GM19025 (cell line): ENCODE measurements around the gene DLG1.

Experiments used
- ATAC-seq: cut with Tn5 transposase; IDR thresholded peaks from one replicate; pipeline ENCODE4 v1.9.1; 2021; ENCODE audit warnings: mild to moderate bottlenecking, low read depth, moderate library complexity; ENCODE audit not compliant: unreplicated experiment

Gene DLG1

GRCh38 chr3:197298341-197298944 is at the start of gene DLG1:
Gene DLG1, minus strand, starts transcription at chr3:197298612. Its CDS starts 1,408 bp downstream, at chr3:197297204.
- ATAC-seq = peak; percentile 39

- ATAC-seq = no peak
Observed at GRCh38 chr3:197348014-197348413, 49.6 kb upstream of the DLG1 start.

GRCh38 chr3:197345390-197345789 is 47.0 kb upstream of the DLG1 start:
- no peak for ATAC-seq

- ATAC-seq = no peak
Observed at GRCh38 chr3:197344582-197345318, 46.3 kb upstream of the DLG1 start.

- ATAC-seq = no peak
Observed at GRCh38 chr3:197343656-197344408, 45.4 kb upstream of the DLG1 start.

- ATAC-seq = no peak
Observed at GRCh38 chr3:197343111-197343510, 44.7 kb upstream of the DLG1 start.

GRCh38 chr3:197340521-197340871 is 42.1 kb upstream of the DLG1 start:
- no peak for ATAC-seq

- ATAC-seq = no peak
Observed at GRCh38 chr3:197339841-197340520, 41.6 kb upstream of the DLG1 start.

- no peak for ATAC-seq
Observed at GRCh38 chr3:197338586-197338985, 40.2 kb upstream of the DLG1 start.

- no peak for ATAC-seq
Observed at GRCh38 chr3:197337656-197338055, 39.2 kb upstream of the DLG1 start.

- no peak for ATAC-seq
Observed at GRCh38 chr3:197337214-197337613, 38.8 kb upstream of the DLG1 start.

- no peak for ATAC-seq
Observed at GRCh38 chr3:197336348-197336747, 37.9 kb upstream of the DLG1 start.

- no peak for ATAC-seq
Observed at GRCh38 chr3:197335428-197336132, 37.2 kb upstream of the DLG1 start.

- no peak for ATAC-seq
Observed at GRCh38 chr3:197333901-197334639, 35.7 kb upstream of the DLG1 start.

- no peak for ATAC-seq
Observed at GRCh38 chr3:197331131-197331530, 32.7 kb upstream of the DLG1 start.

GRCh38 chr3:197329382-197329781 is 31.0 kb upstream of the DLG1 start:
- no peak for ATAC-seq

GRCh38 chr3:197328198-197328597 is 29.8 kb upstream of the DLG1 start:
- ATAC-seq = no peak

- no peak for ATAC-seq
Observed at GRCh38 chr3:197327701-197328100, 29.3 kb upstream of the DLG1 start.

- no peak for ATAC-seq
Observed at GRCh38 chr3:197325773-197326172, 27.4 kb upstream of the DLG1 start.

- ATAC-seq = no peak
Observed at GRCh38 chr3:197322149-197322548, 23.7 kb upstream of the DLG1 start.
